Measurements from ENCODE around the gene SLC44A5.

The SLC44A5 gene

DNA sequence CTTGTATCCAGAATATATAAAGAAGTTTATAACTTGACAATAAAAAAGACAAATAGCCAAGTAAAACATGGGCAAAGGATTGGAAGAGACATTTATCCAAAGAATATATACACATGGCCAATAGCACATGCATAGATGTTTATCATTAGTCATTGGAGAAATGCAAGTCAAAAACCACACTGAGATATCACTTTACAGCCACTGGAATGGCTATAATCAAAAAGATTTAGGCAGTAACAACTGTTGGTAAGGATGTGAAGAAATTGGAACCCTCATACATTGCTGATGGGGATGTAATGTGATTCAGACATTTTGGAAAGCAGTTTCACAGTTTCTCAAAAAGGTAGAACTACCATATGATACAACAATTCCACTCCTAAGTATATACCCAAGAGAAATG is 51.1 kb downstream of the SLC44A5 start:
- no peak for TF ChIP-seq GATA1 (IDR thresholded peaks at IDR 0.05; ENCODE audit: low read depth, low read length)
- no peak for TF ChIP-seq POLR2A (IDR thresholded peaks at IDR 0.05; ENCODE audit: low read length)

DNA sequence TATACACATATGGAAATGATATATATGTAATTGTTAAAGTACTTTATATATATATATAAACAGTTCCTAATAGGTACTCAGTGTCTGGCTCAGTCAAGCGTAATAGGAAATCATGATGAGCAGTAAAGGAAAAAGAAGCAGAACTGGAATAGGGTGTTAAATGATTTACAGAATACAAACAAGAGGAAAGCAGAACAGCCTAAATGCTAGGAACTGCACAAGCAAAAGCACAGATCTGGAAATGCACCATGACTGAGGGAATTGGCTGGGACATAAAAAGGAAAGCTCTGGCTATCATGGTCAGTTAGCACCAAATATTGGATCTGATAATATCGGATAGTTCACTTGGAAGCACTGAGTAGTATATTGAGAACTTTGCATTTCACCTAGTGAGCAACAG is 51.8 kb downstream of the SLC44A5 start:
- TF ChIP-seq POLR2A (IDR thresholded peaks at IDR 0.05; ENCODE audit: low read length) (no peak), GATA1 (IDR thresholded peaks at IDR 0.05; ENCODE audit: low read depth, low read length) (no peak)
- no peak for DNase-seq

More for the DNA sequence above, 51.1 kb downstream of the SLC44A5 start:
- DNase-seq: no peak

DNA sequence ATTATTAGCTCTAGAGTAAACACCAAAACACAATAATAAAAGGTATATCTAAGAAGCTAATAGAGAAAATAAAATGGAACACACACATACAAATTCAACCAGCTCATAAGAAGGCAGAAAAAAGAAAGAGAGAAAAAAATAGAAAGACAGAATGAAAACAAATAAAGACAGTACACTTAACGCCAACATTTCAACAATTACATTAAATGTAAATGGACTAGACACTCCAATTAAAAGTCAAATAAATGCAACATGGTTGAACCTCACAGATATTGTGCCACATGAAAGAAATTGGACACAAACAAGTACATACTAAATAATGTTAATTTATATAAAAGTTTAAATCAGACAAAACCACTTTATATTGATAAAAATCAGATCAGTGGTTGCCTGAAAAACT is 56.0 kb downstream of the SLC44A5 start:
- DNase-seq: no peak
- TF ChIP-seq POLR2A (IDR thresholded peaks at IDR 0.05; ENCODE audit: low read length) (no peak), GATA1 (IDR thresholded peaks at IDR 0.05; ENCODE audit: low read depth, low read length) (no peak)

DNA sequence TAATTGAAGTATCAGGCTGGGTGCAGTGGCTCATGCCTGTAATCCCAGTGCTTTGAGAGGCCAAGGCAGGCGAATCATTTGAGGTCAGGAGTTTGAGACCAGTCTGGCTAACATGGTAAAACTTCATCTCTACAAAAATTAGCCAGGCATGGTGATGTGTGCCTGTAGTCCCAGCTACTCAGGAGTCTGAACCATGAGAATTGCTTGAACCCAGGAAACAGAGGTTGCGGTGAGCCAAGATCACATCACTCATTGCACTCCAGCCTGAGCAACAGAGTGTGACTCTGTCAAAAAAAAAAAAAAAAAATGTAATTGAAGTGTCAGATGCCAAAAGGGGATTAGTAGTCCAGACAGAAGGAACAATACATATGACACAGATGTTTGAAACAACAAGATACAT is 56.7 kb downstream of the SLC44A5 start:
- TF ChIP-seq POLR2A (IDR thresholded peaks at IDR 0.05; ENCODE audit: low read length) (no peak), GATA1 (IDR thresholded peaks at IDR 0.05; ENCODE audit: low read depth, low read length) (no peak)
- no peak for DNase-seq

DNA sequence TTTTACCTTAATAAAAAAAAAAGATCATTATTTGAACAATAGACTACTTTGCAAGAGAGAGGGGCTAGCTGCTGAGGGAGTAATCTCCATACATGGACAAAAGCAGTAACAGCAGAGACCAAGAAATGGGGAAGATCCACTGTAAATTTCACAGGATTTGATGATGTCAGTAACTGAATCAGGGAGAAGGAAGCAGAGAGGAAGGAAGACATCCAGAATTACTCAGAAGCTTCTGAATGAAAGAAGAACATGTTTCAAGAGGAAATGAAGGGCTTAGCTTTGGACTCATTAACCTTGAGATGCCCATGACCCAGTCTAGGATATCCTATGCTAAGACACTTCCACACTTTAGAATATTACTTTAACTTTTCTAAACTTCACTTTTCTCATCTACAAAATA is 60.4 kb downstream of the SLC44A5 start:
- TF ChIP-seq GATA1 (IDR thresholded peaks at IDR 0.05; ENCODE audit: low read depth, low read length): no peak
- no peak for TF ChIP-seq POLR2A (IDR thresholded peaks at IDR 0.05; ENCODE audit: low read length)
- DNase-seq: no peak

DNA sequence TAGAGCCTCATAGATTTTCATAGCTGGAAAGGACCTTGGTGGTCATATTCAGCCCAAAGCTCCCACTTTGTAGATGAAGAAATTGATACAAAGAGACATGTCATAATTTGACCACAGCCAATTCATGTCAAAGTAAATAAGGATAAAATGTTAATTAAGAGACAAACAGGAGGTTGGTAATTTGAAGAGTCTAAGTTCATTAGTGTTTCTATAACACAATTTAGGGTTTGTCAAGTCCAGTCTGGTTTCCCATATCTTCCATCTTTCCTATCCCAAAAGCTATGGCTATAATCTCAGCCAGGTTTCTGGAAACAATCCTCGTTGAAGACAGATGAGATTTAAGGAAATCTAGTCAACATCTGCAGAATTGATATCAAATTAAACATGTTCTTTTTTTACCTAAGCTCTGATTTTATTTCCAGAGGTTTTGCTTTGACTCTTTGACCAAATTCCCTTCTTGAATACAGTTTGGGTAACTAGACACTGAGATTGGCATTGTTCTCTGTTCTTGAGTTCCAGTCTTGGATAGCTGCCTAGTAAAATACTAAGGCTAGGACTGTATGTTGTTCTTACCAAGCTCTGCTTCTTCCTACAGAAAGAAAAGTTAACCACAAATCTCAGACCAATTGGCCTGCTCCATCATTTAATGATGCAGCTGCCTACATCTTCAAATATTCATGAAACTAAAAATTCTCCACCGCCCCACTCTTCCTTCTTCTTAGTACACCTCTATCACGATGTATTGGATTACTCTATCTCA is 62.0 kb downstream of the SLC44A5 start:
- TF ChIP-seq GATA1 (IDR thresholded peaks at IDR 0.05; ENCODE audit: low read depth, low read length): no peak
- TF ChIP-seq POLR2A (IDR thresholded peaks at IDR 0.05; ENCODE audit: low read length): no peak
- DNase-seq: no peak

DNA sequence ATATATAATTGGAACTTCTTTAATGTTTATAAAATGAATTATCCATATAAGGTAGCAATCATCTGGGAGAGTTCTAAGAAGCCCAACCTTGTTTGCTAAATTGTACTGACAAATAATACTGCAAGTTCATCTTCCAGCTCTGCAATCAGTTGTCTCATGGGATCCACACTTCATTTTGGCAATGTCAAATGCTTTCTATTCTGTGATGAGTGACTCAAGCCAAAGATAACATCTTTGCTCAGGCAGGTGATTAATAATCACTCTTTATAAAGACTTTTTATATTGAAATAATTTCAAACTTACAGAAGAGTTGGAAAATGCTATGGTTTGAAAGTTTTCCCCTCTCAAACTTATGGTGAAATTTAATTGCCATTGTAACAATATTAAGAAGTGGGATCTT is 67.2 kb downstream of the SLC44A5 start:
- TF ChIP-seq POLR2A (IDR thresholded peaks at IDR 0.05; ENCODE audit: low read length) (no peak), GATA1 (IDR thresholded peaks at IDR 0.05; ENCODE audit: low read depth, low read length) (no peak)
- no peak for DNase-seq

DNA sequence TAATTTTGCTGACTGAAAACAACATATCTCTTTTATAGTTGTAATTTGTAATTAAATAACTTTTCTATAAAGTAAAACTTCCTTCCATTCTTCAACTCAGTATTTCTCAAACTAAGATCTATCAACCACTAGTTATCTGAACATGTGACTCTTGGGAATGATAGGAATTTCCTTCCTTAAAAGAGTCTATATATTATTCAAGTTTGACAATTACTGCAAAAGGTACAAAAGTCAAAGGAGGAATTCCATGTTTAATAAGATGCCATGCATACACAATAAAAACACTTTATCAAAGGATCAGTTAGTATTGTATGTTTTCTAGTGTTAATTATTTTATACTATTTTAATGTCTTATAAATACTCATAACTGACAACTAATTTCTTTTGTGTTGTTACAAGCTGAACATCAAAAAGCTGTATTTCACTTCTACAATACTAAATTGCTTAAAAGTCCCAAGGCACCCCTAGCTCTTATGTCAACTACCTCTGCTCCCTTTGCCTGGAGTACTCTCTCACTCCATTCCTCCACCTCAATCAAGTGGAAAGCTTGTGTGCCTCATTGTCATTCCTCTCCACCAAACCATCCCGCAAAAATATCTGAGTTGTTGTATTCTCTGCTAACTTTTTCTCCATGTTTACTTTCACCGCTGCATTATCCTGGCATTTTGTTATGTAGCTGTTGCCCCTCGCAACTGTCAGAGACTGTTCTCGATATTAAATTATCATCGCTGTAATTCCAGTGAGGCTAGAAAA is 67.9 kb downstream of the SLC44A5 start:
- no peak for DNase-seq
- TF ChIP-seq POLR2A (IDR thresholded peaks at IDR 0.05; ENCODE audit: low read length) (no peak), GATA1 (IDR thresholded peaks at IDR 0.05; ENCODE audit: low read depth, low read length) (no peak)

DNA sequence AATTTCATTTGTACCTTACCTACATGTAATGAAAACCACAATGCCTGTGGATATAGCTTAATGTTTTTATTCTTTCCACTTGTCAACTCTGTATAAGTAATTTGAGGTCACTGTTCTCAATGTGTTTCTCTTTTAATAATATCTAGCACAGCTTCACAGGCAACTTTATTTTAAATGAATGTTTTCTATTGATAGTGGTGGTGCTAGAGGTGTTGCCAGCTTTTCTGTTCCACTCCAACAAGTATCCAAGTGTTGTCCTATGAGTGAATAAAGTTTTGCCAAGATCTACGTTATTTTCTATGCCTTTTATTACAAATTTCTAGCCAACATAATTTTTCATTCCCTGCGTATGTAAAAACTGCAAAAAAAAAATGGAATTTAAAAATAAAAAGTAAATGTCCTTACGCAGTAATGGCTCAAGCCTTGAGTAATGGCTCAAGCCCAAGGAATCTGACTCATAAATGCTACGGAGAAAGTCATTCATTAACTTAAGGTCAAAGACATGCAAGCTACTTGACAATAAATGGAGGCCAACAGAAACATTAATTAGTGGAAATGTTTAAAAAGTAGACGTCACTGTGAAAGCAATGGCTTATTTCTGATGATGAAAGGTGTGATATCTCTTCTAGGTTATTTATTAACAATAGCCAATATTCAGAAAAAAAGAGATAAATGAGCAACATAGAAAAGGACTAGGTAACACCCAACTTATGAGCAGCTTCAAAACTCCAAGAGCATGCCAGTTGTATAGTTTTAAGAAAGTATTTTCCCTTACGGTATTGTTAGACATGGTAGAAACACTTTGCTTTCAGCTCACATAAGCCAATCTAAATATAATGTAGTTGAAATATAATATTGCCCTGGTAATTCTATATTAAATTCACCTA is 71.4 kb downstream of the SLC44A5 start:
- TF ChIP-seq POLR2A (IDR thresholded peaks at IDR 0.05; ENCODE audit: low read length): no peak
- TF ChIP-seq GATA1 (IDR thresholded peaks at IDR 0.05; ENCODE audit: low read depth, low read length): no peak
- no peak for DNase-seq

DNA sequence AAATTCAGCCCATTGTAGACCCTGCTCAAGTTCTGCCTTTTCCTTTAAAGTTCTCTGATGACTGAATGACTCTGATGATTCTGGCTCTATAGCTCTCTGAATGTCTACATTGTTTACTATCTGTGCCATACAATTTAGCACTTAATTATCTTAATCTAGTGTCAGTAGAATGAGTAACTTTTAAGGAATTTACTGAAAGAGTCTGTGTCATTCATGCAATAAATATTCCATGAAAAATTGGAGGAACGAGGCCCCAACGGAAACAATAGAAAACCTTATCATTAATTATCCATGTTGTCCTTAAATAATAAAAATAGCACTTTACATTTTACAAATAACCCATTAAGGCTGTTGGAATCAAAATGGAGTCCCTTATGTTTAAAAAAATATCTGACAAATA is 77.8 kb downstream of the SLC44A5 start:
- no peak for DNase-seq
- TF ChIP-seq GATA1 (IDR thresholded peaks at IDR 0.05; ENCODE audit: low read depth, low read length) (no peak), POLR2A (IDR thresholded peaks at IDR 0.05; ENCODE audit: low read length) (no peak)

DNA sequence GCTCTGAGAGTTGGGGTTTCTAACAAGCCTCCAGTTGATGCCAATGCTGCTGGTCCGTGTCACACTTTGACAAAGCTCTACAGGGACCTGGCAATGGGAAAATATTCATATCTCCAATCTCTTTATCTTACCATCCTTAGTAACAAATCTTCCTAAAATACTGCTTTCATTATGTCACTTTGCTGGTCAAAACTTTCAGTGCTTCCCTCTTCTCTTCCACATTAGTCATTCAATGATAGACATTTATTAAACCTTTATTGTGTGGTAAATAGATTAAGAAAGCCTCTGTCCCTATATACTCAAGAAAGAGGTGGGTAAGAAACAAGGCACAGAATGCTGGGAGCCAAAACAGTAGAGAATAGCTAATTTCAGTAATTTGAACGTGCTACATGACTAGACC is 79.3 kb downstream of the SLC44A5 start:
- no peak for DNase-seq
- TF ChIP-seq GATA1 (IDR thresholded peaks at IDR 0.05; ENCODE audit: low read depth, low read length): no peak
- no peak for TF ChIP-seq POLR2A (IDR thresholded peaks at IDR 0.05; ENCODE audit: low read length)

DNA sequence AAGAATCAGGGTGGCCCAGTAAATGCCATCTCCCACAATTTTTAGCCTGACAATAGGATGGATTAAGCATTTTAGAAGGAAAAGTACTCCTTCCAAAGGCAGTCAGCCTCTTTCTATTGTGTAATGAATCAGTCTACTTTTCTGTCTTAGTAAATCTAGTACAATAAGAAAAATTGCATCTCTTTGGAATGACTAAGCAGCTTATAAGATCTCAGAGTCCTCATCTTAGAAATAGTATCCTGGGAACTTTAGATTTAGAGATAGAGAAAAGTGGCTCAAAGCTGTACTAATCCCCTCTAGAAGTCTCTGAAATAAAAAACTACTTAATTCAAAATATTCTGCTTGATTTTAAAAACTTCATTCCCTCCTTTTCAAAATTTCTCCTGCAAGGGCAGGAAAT is 81.4 kb downstream of the SLC44A5 start:
- TF ChIP-seq POLR2A (IDR thresholded peaks at IDR 0.05; ENCODE audit: low read length) (no peak), GATA1 (IDR thresholded peaks at IDR 0.05; ENCODE audit: low read depth, low read length) (no peak)
- no peak for DNase-seq

DNA sequence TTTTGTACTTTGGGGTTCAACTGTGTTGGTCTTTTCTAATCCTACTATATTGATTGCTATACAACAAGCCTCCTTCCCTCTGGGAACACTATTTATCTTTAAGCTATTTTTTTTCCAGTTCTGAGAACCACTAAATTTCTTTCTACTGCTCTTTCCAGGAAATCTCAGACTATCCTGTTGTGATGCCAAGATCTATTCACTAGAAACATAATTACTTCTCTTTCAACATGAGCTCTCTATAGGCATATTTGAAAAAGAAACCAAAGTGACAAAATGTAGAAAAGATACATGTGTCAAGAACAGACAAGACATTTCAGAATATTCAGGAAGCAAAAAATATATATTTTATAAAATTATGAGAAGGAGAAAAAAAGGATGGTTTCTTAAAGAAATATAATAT is 82.9 kb downstream of the SLC44A5 start:
- TF ChIP-seq POLR2A (IDR thresholded peaks at IDR 0.05; ENCODE audit: low read length): no peak
- no peak for TF ChIP-seq GATA1 (IDR thresholded peaks at IDR 0.05; ENCODE audit: low read depth, low read length)
- no peak for DNase-seq

DNA sequence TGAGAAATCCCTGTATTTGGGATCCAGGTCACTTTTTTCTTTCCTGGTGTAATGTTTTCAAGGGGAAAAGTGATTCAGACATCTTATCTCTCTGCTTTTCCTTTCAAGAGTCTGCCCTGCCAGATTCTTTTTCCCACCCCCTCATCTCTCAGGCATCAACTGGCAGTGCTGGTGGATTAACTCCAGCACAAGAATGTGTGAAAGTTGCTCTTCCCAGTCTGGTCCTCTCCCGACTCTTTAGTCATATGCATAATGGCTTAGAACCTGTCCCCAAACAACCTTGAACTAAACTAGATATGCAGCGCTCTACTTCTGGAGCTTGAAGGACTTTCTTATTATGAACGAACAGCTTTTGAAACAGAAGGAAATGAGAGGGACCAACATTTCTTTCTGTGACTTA is 88.5 kb downstream of the SLC44A5 start:
- DNase-seq: no peak
- no peak for TF ChIP-seq POLR2A (IDR thresholded peaks at IDR 0.05; ENCODE audit: low read length)

All from erythroblast (primary cell).